Astrocyte (in vitro differentiated cells and primary cell): ENCODE results near the gene ING5. TPM values are rescaled to one million over a fixed set of nuclear protein-coding genes. Genes with fewer than 3 reads are reported as not detected.

Experiments
- DNase-seq: peaks from one replicate; pipeline ENCODE4 v3.0.0-alpha.2; 2010; ENCODE audit warnings: low read depth
- FAIRE-seq: peaks from 2 replicates; lab custom pipeline; 2011; peaks lifted over from hg19 to GRCh38; lab: Jason Lieb, UNC
- H2AFZ ChIP-seq: 2 replicates; pipeline ENCODE4 v1.6.0; 2012; ENCODE audit warnings: low read depth, low read length, inconsistent platforms
- H3K27ac ChIP-seq: 2 replicates; pipeline ENCODE4 v1.5.1; 2011; ENCODE audit warnings: low read depth, low read length, inconsistent platforms
- H3K27me3 ChIP-seq: 2 replicates; pipeline ENCODE4 v1.6.0; 2011; ENCODE audit warnings: low read length, inconsistent platforms; ENCODE audit not compliant: insufficient read depth
- H3K36me3 ChIP-seq: 2 replicates; pipeline ENCODE4 v1.5.1; 2011; ENCODE audit warnings: low read length, inconsistent platforms; ENCODE audit not compliant: insufficient read depth
- H3K4me1 ChIP-seq: 2 replicates; pipeline ENCODE4 v1.5.1; 2011; ENCODE audit warnings: low read length, inconsistent platforms; ENCODE audit not compliant: insufficient read depth
- H3K4me2 ChIP-seq: 2 replicates; pipeline ENCODE4 v1.6.0; 2012; ENCODE audit warnings: low read length, inconsistent platforms
- H3K4me3 ChIP-seq: 2 replicates; pipeline ENCODE4 v1.5.1; 2011; ENCODE audit warnings: low read depth, mild to moderate bottlenecking, low read length, inconsistent platforms; ENCODE audit not compliant: insufficient read depth
- H3K79me2 ChIP-seq: 2 replicates; pipeline ENCODE4 v1.6.0; 2012; ENCODE audit warnings: mild to moderate bottlenecking, low read length, inconsistent platforms; ENCODE audit not compliant: insufficient read depth
- H3K9ac ChIP-seq: 2 replicates; pipeline ENCODE4 v1.6.0; 2012; ENCODE audit warnings: mild to moderate bottlenecking, low read length, inconsistent platforms
- H3K9me3 ChIP-seq: 2 replicates; pipeline ENCODE4 v1.5.1; 2012; ENCODE audit warnings: low read depth, mild to moderate bottlenecking, low read length, inconsistent platforms; ENCODE audit not compliant: insufficient read depth
- H4K20me1 ChIP-seq: 2 replicates; pipeline ENCODE4 v1.6.0; 2012; ENCODE audit warnings: low read length, inconsistent platforms; ENCODE audit not compliant: insufficient read depth
- H3K27ac Mint-ChIP-seq: one replicate; pipeline ENCODE4 v1.8.0; 2021; ENCODE audit warnings: mild to moderate bottlenecking, mixed read lengths; ENCODE audit not compliant: unreplicated experiment
- H3K27me3 Mint-ChIP-seq: one replicate; pipeline ENCODE4 v1.8.0; 2021; ENCODE audit warnings: low read depth, mixed read lengths; ENCODE audit not compliant: unreplicated experiment
- H3K36me3 Mint-ChIP-seq: one replicate; pipeline ENCODE4 v1.8.0; 2021; ENCODE audit warnings: low read depth, mixed read lengths; ENCODE audit not compliant: unreplicated experiment
- H3K4me1 Mint-ChIP-seq: one replicate; pipeline ENCODE4 v1.8.0; 2021; ENCODE audit warnings: low read depth, mixed read lengths; ENCODE audit not compliant: unreplicated experiment
- H3K4me3 Mint-ChIP-seq: one replicate; pipeline ENCODE4 v1.8.0; 2021; ENCODE audit warnings: mild to moderate bottlenecking, moderate library complexity, mixed read lengths; ENCODE audit not compliant: unreplicated experiment
- H3K9me3 Mint-ChIP-seq: one replicate; pipeline ENCODE4 v1.8.0; 2021; ENCODE audit warnings: mild to moderate bottlenecking, mixed read lengths; ENCODE audit not compliant: unreplicated experiment
- CTCF ChIP-seq: IDR thresholded peaks from 2 replicates; pipeline ENCODE4 v1.5.1; 2011; ENCODE audit warnings: low read depth, mild to moderate bottlenecking, inconsistent platforms, low read length, moderate library complexity; ENCODE audit not compliant: insufficient read depth
- EZH2 ChIP-seq: IDR thresholded peaks from 2 replicates; pipeline ENCODE4 v1.6.1; 2012; ENCODE audit warnings: mild to moderate bottlenecking, low read length, inconsistent platforms; ENCODE audit not compliant: insufficient read depth
- total RNA-seq: library from RNA; stranded (reverse); gene quantifications from 2 replicates; pipeline ENCODE4 v1.2.1, GENCODE V29; 2021

The ING5 gene
- total RNA-seq, 1 donor from 2014 or later = 19.7 TPM

- FAIRE-seq = no peak
- no peak for DNase-seq
- H3K4me3 Mint-ChIP-seq = no peak overlapping the region
- Histone ChIP-seq H3K36me3 (no peaks in the 10 kb centered on the region), H3K4me1 (no peaks in the 10 kb centered on the region), H4K20me1 (no peaks in the 10 kb centered on the region), H3K79me2 (no peaks in the 10 kb centered on the region), H3K27ac (no peak overlapping the region), H3K9ac (no peak overlapping the region), H3K4me2 (no peak overlapping the region), H3K4me3 (no peak overlapping the region), H2AFZ (no peak overlapping the region), H3K9me3 (no peaks in the 10 kb centered on the region), H3K27me3 (no peaks in the 10 kb centered on the region)
- H3K27ac Mint-ChIP-seq = no peak overlapping the region
- H3K36me3 Mint-ChIP-seq = peaks cover 35% of the 10 kb centered on the region
- H3K4me1 Mint-ChIP-seq = no peaks in the 10 kb centered on the region
- H3K9me3 Mint-ChIP-seq = peaks cover 5% of the 10 kb centered on the region
- TF ChIP-seq CTCF (no peak), EZH2 (no peak)
- peaks cover 3% of the 10 kb centered on the region for H3K27me3 Mint-ChIP-seq
Observed at GRCh38 chr2:241750076-241750840, 48.4 kb downstream of the ING5 start.

GRCh38 chr2:241751152-241751551, 49.3 kb downstream of the ING5 start:
- Mint-ChIP-seq H3K27me3 (peaks cover 3% of the 10 kb centered on the region), H3K27ac (no peak overlapping the region), H3K4me3 (no peak overlapping the region), H3K9me3 (peaks cover 2% of the 10 kb centered on the region), H3K36me3 (peaks cover 32% of the 10 kb centered on the region), H3K4me1 (no peaks in the 10 kb centered on the region)
- Histone ChIP-seq H4K20me1 (no peaks in the 10 kb centered on the region), H2AFZ (no peak overlapping the region), H3K79me2 (no peaks in the 10 kb centered on the region), H3K4me2 (no peak overlapping the region), H3K4me3 (no peak overlapping the region), H3K27ac (no peak overlapping the region), H3K36me3 (no peaks in the 10 kb centered on the region), H3K4me1 (no peaks in the 10 kb centered on the region), H3K9me3 (no peaks in the 10 kb centered on the region), H3K9ac (no peak overlapping the region), H3K27me3 (no peaks in the 10 kb centered on the region)
- DNase-seq = no peak
- no peak for FAIRE-seq
- TF ChIP-seq CTCF (no peak), EZH2 (no peak)

- Histone ChIP-seq H3K9me3 (no peaks in the 10 kb centered on the region), H3K4me3 (no peak overlapping the region), H3K4me1 (no peaks in the 10 kb centered on the region), H2AFZ (no peak overlapping the region), H3K9ac (no peak overlapping the region), H3K4me2 (no peak overlapping the region), H4K20me1 (no peaks in the 10 kb centered on the region), H3K27me3 (no peaks in the 10 kb centered on the region), H3K27ac (no peak overlapping the region), H3K79me2 (no peaks in the 10 kb centered on the region), H3K36me3 (no peaks in the 10 kb centered on the region)
- no peak overlapping the region for H3K4me3 Mint-ChIP-seq
- H3K4me1 Mint-ChIP-seq = no peaks in the 10 kb centered on the region
- DNase-seq (no peak), FAIRE-seq (no peak)
- TF ChIP-seq EZH2 (no peak), CTCF (no peak)
- H3K27ac Mint-ChIP-seq = no peak overlapping the region
- peaks cover 30% of the 10 kb centered on the region for H3K36me3 Mint-ChIP-seq
- peaks cover 3% of the 10 kb centered on the region for H3K27me3 Mint-ChIP-seq
- peaks cover 2% of the 10 kb centered on the region for H3K9me3 Mint-ChIP-seq
Observed at GRCh38 chr2:241751776-241752175, 49.9 kb downstream of the ING5 start.
